ENCODE results near the gene TMEM208. TPM values are rescaled to one million over a fixed set of nuclear protein-coding genes. Genes with fewer than 3 reads are reported as not detected.

The TMEM208 gene
- total RNA-seq, 1 experiment from 2014 or later: 37.1 TPM

GRCh38 chr16:67277999-67278772 lies 51.3 kb downstream of the TMEM208 start:
- DNase-seq (ENCODE audit: low read depth): peak; percentile 87

Other genes starting within 250 kb of the TMEM208 start
- gene CES4A, start 238.5 kb upstream of the TMEM208 start, total RNA-seq (2014; rRNA removed; shearing (Covaris generic)): 0.72 TPM in 1 of 2 replicates, not detected in the other
- 98.3 and 105 TPM in 2 replicates for gene CBFB, start 198.0 kb upstream of the TMEM208 start, total RNA-seq (2014; rRNA removed; shearing (Covaris generic))
- 13.7 and 18.0 TPM in 2 replicates for gene PHAF1, start 117.2 kb upstream of the TMEM208 start, total RNA-seq (2014; rRNA removed; shearing (Covaris generic))
- 24.0 and 25.6 TPM in 2 replicates for gene B3GNT9, start 76.1 kb upstream of the TMEM208 start, total RNA-seq (2014; rRNA removed; shearing (Covaris generic))
- gene TRADD, start 67.2 kb upstream of the TMEM208 start, total RNA-seq (2014; rRNA removed; shearing (Covaris generic)): 13.0 and 29.5 TPM in 2 replicates
- 4.2 and 10.2 TPM in 2 replicates for gene FBXL8, start 67.2 kb upstream of the TMEM208 start, total RNA-seq (2014; rRNA removed; shearing (Covaris generic))
- gene HSF4, start 62.4 kb upstream of the TMEM208 start, total RNA-seq (2014; rRNA removed; shearing (Covaris generic)): 3.7 and 4.7 TPM in 2 replicates
- gene NOL3, start 56.6 kb upstream of the TMEM208 start, total RNA-seq (2014; rRNA removed; shearing (Covaris generic)): 29.4 and 32.3 TPM in 2 replicates
- gene MATCAP1, start 43.2 kb upstream of the TMEM208 start, total RNA-seq (2014; rRNA removed; shearing (Covaris generic)): 4.2 and 7.8 TPM in 2 replicates
- gene EXOC3L1, start 37.0 kb upstream of the TMEM208 start, total RNA-seq (2014; rRNA removed; shearing (Covaris generic)): 0.39 and 0.60 TPM in 2 replicates
- gene E2F4, start 35.0 kb upstream of the TMEM208 start, total RNA-seq (2014; rRNA removed; shearing (Covaris generic)): 67.9 and 75.9 TPM in 2 replicates
- 0.48 and 0.78 TPM in 2 replicates for gene ELMO3, start 28.0 kb upstream of the TMEM208 start, total RNA-seq (2014; rRNA removed; shearing (Covaris generic))
- 33.6 and 37.2 TPM in 2 replicates for gene FHOD1, start 20.4 kb downstream of the TMEM208 start, total RNA-seq (2014; rRNA removed; shearing (Covaris generic))
- 0.98 and 1.1 TPM in 2 replicates for gene SLC9A5, start 21.8 kb downstream of the TMEM208 start, total RNA-seq (2014; rRNA removed; shearing (Covaris generic))
- 2.9 and 4.9 TPM in 2 replicates for gene PLEKHG4, start 52.4 kb downstream of the TMEM208 start, total RNA-seq (2014; rRNA removed; shearing (Covaris generic))
- gene KCTD19, start 99.6 kb downstream of the TMEM208 start, total RNA-seq (2014; rRNA removed; shearing (Covaris generic)): not detected in 2 replicates
- gene LRRC36, start 99.7 kb downstream of the TMEM208 start, total RNA-seq (2014; rRNA removed; shearing (Covaris generic)): not detected in 2 replicates
- 0.24 and 0.29 TPM in 2 replicates for gene TPPP3, start 166.4 kb downstream of the TMEM208 start, total RNA-seq (2014; rRNA removed; shearing (Covaris generic))
- gene ZDHHC1, start 189.3 kb downstream of the TMEM208 start, total RNA-seq (2014; rRNA removed; shearing (Covaris generic)): 1.4 and 2.0 TPM in 2 replicates
- not detected in 2 replicates for gene HSD11B2, start 204.0 kb downstream of the TMEM208 start, total RNA-seq (2014; rRNA removed; shearing (Covaris generic))